22Rv1 (cell line): ENCODE results near the gene ADGRF1.

Experiments used
- H3K27ac ChIP-seq: fragments of 450-650 bp; 2 replicates; pipeline ENCODE4 v1.5.1; 2017
- ZFX ChIP-seq: fragments of 450-650 bp; IDR thresholded peaks from 2 replicates; pipeline ENCODE4 v1.6.1; 2017; ENCODE audit warnings: antibody characterized with exemption, borderline replicate concordance
- TF ChIP-seq, protein P1 (sequence below): fragments of 450-650 bp; IDR thresholded peaks from 2 replicates; pipeline ENCODE4 v1.5.1; 2017; ENCODE audit warnings: mild to moderate bottlenecking

ADGRF1 gene

GRCh38 chr6:47072667-47073066, 30.5 kb upstream of the ADGRF1 start:
- TF ChIP-seq, protein P1, sequence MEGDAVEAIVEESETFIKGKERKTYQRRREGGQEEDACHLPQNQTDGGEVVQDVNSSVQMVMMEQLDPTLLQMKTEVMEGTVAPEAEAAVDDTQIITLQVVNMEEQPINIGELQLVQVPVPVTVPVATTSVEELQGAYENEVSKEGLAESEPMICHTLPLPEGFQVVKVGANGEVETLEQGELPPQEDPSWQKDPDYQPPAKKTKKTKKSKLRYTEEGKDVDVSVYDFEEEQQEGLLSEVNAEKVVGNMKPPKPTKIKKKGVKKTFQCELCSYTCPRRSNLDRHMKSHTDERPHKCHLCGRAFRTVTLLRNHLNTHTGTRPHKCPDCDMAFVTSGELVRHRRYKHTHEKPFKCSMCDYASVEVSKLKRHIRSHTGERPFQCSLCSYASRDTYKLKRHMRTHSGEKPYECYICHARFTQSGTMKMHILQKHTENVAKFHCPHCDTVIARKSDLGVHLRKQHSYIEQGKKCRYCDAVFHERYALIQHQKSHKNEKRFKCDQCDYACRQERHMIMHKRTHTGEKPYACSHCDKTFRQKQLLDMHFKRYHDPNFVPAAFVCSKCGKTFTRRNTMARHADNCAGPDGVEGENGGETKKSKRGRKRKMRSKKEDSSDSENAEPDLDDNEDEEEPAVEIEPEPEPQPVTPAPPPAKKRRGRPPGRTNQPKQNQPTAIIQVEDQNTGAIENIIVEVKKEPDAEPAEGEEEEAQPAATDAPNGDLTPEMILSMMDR, result no peak
- TF ChIP-seq ZFX, result no peak
- no peak overlapping the region for H3K27ac ChIP-seq

DNA sequence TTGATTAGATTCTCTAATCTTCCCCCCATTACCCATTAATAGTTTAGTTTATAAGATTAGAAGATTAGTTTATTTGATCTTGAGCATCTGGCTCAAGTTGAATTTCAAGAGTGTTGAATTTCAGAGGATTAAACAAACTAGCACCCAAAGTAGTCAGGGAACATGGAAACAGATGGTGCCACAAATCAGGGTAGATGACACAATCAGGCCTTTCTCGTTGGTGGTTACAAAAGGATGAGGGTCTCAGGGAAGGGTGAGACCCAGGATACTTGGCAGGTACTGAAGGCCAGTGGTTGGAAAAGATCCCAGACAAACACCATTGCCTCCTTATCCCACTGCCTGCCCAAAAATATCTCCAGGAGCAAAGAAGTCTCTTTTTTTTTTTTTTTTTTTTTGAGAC, 29.5 kb upstream of the ADGRF1 start:
- TF ChIP-seq, protein P1, result no peak
- no peak for TF ChIP-seq ZFX
- H3K27ac ChIP-seq, result no peak overlapping the region

DNA sequence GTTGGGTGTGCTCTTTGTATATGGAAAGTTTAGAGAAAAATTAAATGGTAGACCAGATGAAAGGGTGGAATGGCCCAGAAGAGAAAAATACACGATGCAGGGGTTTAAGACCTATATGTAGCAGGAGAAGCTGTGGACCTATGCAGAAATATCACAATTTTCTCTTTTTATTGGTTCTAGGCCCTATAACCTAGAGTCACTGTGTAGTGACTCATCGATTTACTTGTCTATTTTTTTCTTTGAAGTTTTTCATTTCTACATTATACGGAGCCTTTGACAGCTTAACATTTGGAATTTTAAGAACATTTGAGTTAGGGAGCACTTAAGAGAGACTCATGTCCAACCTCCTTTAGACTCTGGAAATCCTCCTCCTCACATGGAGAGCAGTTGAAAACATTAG, 28.3 kb upstream of the ADGRF1 start:
- H3K27ac ChIP-seq, result no peak overlapping the region
- no peak for TF ChIP-seq ZFX
- TF ChIP-seq, protein P1, result no peak

- TF ChIP-seq, protein P1, result no peak
- no peak for TF ChIP-seq ZFX
- H3K27ac ChIP-seq, result no peak overlapping the region
Observed at GRCh38 chr6:47069156-47069555, 27.0 kb upstream of the ADGRF1 start.

GRCh38 chr6:47066418-47066817, 24.3 kb upstream of the ADGRF1 start:
- no peak for TF ChIP-seq ZFX
- TF ChIP-seq, protein P1, result no peak
- H3K27ac ChIP-seq, result no peak overlapping the region

DNA sequence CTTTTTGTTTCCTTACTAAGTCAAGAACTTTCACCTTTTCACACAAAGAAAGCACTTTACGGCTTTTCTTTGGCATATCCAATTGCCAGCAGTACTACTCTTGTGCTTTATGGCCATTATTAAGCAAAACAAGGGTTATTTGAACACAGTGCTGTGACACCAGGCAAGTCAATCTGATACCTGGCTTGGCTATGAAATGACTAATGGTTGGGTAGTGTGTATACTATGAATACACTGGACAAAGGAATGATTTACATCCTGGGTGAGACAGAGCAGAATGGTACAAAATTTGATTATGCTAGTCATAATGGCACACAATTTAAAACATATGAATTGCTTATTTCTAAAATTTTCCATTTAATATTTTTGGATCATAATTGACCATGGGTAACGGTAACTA, 22.1 kb upstream of the ADGRF1 start:
- no peak overlapping the region for H3K27ac ChIP-seq
- no peak for TF ChIP-seq ZFX
- TF ChIP-seq, protein P1, result no peak

- no peak overlapping the region for H3K27ac ChIP-seq
- no peak for TF ChIP-seq ZFX
- TF ChIP-seq, protein P1, result no peak
Observed at GRCh38 chr6:47062346-47062745, 20.2 kb upstream of the ADGRF1 start.
